ELR (cell line): Measurements from ENCODE around the gene IL19.
A peak's percentile ranks its signal among the peaks of the same experiment; 100 is the strongest.

Experiments used
- DNase-seq: peaks from one replicate; pipeline ENCODE4 v3.0.0-alpha.2; 2015; ENCODE audit warnings: low read depth

Gene IL19, protein sequence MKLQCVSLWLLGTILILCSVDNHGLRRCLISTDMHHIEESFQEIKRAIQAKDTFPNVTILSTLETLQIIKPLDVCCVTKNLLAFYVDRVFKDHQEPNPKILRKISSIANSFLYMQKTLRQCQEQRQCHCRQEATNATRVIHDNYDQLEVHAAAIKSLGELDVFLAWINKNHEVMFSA

DNA sequence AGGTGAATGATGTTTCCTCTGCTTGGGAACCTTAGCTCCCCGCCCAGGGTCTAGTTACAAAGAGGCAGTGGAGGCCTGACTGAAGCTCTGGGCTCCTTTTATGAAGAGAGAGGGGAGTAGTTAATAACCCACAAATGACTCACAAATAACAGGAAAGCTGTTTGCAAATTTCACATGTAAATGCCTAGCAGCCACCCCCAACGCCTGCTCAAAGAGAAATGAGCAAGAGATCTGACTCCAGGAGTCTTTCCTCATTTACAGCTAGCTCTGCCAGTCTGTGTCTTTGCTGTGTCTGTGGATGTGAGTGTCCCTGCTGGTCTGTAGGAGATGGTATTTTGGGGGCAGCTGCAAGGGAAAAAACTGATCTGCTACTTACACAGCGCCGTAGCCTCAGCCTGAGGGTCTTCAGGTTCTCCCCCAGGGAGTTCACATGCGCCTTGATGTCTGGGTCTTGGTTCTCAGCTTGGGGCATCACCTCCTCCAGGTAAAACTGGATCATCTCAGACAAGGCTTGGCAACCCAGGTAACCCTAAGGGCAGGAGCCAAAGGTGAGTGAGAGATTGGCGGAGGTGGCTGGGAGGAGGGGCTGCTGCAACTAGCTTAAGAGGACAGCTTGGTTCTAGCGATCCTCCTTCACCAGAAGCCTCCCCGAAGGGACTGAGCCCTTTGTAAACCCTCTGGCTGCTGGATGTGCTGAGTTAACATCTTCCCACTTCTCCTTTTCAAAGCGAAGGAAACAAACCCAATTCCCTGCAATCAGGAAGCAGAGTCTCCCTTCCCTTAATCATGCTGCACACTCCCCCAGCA lies at the start of gene IL19:
Gene IL19, plus strand, starts transcription at position 243 of the 807 bp plus-strand sequence. CDS start 65,890 bp downstream, outside the sequence.
- peak; percentile 54 for DNase-seq

DNA sequence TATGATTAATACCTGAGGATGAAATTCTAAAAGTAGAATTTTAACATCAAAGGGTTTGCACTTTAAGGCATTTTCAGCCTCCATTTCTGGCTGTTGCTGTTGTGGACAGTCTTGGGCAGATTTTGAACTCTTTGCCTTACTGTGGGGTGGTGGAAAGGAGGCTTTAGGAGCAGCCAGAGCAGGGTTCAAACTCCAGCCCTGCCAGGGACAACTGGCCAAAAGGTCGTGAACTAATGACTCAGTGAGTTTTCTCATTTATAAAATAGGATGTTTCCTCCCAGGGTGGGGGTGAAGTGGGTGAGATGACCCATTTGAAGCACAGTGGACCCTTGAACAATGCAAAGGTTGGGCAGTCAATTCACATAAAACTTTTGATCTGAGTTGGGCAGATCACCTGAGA lies 49.1 kb upstream of the IL19 start:
- no peak for DNase-seq

DNA sequence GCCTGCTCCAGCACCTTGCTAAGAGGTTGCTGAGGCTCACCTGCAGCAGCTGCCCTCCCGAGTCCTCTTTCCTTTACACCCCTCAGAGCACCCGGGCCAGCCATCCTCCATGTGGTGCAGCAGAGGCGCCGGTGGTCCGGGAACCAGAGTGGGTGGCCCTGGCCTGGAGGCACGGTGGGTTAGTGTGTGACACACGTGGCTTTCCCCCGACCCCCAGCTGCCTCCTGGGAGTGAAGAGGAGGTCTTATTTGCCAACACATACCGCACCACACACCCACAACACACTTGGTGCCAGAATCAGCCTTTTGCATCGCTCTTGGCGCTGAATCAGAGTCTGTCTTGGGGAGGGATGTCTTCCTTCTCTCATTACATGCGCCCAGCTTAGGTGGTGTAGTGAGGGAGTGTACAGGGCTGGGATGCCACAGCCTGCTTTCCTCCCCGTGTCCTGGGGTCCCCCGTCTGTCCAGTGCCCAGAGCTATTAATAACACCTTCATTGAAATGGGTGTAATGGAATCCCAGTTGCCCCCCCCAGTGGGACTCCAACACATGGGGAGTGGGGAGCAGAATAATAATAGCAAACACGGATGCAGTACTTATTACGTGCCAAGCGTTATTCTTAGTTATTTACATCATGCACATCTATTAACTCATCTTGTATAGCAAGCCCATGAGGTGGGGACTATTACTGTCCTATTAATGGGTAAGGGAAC lies 47.7 kb upstream of the IL19 start:
- no peak for DNase-seq

DNA sequence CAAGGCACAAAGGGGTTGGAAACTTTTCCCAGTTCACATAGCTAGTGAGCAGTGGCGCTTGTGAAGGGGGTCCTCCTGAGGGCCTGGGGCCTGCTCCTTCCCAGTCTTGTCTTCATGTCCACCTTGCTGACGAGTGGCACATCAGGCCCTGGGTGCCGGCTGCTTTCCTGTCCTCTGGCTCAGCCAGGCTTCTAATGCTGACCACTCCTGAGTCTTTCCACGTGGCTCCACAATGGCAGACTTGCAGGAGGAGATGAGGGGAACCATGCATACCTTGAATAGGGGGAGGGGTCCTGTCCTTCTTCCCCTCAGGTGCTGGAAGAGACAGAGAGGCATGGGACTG lies 47.1 kb upstream of the IL19 start:
- no peak for DNase-seq

DNA sequence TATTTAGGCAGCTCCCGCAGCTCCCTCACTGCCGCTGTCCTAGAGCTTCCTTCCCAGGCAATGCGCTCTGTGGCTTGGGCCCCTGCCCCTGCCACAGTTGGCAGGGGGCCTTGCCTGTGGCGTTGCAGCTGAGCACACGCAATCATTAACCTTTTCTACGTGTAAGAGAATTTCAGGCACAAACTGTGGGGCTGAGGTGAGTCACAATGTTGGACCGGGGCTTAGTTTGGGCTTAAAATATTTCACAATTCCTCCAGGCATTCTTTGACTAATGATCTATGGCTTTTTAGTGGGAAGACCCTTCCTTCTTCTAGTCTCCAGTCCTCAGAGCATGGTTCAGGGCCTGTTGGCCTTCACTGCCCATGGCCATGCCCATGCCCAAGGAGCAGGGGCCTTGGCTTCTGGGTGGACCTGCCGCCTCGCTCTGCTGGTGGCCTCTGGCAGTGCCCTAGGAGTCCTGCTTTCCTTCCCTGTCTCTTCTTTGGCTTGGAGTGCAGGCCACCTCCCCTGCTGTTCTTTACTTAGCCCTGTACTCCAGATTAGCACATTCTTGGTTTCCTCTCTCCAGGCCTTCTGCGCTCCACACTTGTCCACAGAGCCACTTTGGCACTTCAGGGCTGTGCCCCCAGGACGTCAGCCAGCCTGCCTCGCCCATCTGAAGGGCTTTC lies 46.6 kb upstream of the IL19 start:
- peak; percentile 76 for DNase-seq

DNA sequence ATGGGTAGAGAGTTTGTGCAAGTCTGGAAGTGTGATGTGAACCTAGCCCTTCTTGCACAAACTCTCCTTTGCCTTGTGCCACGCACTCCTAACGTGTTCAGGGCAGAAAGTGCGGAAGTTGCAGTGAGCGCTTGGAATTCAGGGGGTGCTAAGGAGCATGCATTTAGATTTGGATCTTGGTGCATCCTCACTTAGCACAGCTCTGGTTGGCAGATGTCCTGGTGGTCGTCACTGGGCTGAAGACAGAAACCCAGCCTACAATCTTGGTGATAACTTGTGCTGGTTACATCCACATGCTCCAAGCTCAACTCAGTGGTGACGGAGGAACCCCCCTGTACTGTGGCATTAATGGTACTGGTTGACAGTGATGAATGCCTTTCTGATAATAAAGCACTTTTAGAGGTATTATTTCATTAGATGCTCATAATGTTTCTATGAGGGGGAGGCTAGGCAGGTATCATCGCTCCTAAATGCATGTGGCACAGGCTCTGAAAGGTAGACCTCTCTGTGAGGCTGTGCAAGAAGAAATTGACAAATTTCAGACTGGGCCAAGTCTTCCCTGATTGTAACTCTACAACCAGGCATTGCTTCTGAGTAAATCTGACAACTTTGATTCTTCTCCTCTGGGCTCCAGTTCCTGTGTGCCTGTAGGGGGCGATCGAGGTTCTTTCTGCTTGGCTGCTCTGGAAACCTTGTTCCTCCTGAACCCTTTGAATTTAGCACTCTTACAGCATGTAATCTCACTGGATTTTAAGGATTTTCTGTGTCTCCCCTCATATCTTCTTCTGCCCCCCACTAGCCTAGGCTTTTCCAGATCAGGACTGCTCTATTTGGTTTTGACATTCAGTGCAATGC lies 45.2 kb upstream of the IL19 start:
- peak; percentile 63 for DNase-seq

DNA sequence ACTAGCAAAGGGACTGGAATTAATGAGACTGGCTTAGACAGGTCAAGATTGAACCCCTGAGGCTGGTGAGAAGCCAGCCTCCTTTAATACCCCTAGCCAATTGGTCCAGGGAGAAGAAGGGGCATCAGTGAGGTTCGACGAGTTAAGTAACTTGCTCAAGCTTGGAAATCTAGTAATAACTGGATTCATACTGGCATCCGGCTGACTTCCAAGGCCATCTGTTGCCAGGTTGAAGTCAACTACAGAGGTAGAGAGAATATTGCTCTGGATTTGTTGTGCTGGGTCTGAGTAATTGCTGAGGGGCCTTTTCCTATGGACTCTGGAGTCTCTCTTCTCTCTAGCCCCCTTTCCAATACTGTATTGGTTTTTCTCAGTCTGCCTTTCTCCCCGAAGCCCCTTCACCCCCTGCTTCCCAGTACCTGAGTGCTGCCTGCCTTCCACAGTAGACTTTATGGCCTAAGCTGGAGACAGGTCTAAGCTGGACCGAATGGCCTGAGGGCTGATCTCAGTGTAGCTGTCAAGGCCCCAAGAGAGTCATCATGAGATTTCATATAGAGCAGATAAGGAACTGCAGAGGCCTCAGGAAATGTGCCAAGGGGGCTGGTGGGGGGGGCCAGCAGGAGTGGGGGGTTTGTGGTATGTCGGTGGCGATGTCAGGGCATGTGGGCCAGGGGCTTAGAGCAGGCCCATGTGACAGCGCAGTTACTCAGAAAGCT lies 42.4 kb upstream of the IL19 start:
- DNase-seq, result no peak

DNA sequence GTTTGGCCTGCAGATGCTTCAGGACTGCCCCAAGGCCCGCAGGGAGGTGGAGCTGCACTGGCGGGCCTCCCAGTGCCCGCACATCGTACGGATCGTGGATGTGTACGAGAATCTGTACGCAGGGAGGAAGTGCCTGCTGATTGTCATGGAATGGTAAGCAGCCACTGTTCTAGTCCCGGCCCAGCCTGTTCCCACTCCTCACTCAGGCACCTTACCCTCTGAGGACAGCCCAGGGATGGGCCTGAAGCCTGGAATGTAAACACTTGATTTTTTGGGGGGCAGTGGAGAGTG lies 41.9 kb upstream of the IL19 start:
- no peak for DNase-seq

DNA sequence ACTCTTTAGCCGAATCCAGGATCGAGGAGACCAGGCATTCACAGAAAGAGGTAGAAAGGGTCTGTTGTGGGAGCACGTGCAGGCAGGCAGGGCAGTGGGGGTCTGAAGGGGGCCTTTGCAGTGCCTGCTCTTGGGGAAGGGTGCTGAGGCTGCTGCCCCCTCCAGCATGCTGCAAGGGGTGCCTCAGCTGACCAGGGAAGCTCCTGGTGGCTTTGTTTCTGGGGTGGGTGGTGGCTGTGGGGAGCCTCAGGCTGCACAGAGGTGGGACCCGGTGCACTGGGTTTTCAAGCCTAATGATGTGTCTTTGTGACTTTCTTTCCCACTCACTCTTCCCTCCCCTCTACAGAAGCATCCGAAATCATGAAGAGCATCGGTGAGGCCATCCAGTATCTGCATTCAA lies 41.5 kb upstream of the IL19 start:
- DNase-seq, result no peak

DNA sequence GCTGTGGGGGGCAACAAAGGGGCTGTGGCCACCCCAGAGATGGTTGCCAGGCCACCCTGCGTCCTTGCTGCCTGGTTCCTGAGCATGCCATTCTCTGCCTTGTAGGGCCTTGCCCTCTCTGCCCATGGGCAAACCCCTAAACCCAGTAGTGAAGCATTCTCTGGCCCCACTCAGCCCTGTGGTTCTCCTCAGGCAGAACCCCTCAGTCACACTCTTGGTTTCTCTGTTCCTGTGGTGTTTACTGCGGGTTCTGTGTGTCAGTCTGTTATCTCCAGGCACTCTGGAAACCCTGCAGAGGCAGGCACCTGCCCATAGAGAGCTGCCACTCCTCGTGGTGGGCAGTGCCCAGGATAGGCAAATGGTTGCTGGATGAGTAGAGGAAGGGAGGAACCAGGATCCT lies 41.1 kb upstream of the IL19 start:
- DNase-seq, result no peak

DNA sequence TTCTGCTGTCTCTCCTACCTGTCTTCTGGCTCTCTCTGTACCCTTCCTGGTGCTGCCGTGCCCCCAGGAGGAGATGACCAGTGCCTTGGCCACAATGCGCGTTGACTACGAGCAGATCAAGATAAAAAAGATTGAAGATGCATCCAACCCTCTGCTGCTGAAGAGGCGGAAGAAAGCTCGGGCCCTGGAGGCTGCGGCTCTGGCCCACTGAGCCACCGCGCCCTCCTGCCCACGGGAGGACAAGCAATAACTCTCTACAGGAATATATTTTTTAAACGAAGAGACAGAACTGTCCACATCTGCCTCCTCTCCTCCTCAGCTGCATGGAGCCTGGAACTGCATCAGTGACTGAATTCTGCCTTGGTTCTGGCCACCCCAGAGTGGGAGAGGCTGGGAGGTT lies 38.1 kb upstream of the IL19 start:
- no peak for DNase-seq

DNA sequence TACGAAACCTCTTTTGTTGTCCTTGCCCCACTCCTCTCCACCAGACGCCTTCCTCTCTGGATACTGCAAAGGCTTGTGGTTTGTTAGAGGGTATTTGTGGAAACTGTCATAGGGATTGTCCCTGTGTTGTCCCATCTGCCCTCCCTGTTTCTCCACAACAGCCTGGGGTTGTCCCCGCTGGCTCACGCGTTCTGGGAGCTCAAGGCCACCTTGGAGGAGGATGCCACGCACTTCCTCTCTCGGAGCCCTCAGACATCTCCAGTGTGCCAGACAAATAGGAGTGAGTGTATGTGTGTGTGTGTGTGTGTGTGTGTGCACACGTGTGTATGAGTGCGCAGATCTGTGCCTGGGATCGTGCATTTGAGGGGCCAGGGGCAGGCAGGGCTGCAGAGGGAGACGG lies 37.6 kb upstream of the IL19 start:
- no peak for DNase-seq

DNA sequence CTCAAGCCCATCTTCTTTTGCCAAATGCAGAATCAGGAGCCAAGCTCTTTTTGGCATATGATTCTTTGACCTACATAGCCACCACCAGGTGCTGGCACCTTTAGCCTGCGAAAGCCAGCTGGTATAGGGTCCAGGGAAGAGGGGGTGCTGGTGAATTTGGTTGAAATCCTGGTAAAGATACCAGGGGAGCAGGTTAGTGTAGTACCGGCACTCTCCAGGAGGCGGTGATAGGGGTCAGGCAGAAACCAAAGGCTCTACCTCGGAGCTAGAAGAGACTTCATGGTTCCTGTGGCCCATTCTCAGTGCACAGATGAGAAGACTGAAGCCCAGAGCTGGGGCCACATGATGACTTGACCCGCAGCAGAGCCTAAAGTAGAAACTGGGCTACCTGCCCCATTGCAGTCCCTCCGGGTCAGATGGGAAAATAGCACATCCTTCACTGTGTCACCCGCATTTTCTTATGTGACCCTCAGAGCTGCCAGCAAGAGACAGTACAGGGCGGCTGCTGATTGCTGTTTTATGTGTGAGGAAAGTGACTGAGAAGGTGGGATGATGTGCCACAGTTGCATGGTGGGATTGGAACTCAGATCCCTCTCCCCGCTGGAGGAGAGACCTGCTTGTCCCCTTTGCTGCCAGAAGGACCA lies 36.0 kb upstream of the IL19 start:
- DNase-seq, result peak; percentile 68

DNA sequence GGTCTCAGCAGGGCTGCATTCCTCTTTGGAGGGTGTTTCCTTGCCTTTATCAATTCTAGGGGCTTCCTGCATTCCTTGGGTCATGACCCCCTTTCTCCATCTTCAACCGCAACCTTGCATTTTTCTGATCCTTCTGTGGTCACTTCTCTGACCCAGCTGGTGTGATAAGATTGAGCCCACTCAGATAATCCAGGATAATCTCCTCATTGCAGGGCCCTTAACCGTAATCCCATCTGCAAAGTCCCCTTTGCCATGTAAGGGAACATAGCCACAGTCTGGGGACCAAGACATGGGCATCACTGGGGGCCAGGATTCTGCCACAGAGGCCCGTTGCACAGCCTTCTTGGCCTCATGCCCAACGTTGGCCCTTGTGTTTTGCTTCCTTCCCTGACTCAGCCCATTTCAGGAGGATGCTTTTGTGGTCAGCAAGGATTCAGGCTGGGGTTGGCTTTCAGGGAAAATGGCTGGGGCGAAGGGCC lies 35.0 kb upstream of the IL19 start:
- peak; percentile 51 for DNase-seq

DNA sequence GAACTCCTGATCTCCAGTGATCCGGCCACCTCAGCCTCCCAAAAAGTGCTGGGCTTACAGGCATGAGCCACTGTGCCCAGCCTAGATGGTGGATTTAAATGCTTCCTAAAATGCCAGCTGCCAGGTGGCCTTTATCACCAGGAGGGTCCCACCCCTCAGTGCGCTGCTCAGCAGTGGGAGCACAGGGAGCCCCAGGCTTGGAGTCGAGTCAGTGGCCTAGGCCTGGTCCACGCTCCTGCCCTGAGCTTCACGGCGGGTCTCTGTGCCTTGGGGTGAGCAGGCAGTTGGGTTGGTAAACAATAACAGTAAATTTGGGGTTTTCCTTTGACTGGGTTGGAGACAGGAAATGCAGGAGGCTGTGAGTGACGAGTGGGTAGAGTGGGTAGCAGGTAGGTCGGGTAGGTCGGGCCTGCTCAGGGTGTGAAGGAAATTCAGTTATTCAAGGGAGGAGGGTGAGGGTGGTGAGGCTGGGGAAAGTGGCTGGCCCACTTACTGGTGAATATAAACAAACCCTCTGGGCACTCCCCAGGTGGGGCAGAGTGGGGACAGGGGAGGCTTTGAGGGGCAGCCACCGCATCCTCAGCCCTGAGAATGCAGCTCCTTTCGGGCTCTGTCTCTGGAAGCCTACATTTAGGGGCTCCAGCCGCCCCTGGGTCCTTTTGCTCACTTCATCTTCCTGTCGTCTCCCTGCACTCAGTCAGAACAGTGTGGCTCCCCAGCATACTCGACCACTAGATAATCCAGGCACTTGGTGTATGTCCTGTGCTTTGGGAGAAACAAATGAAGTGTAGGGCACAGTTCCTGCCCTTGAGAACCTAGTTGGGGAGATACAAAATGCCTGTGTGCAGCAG lies 33.5 kb upstream of the IL19 start:
- no peak for DNase-seq

DNA sequence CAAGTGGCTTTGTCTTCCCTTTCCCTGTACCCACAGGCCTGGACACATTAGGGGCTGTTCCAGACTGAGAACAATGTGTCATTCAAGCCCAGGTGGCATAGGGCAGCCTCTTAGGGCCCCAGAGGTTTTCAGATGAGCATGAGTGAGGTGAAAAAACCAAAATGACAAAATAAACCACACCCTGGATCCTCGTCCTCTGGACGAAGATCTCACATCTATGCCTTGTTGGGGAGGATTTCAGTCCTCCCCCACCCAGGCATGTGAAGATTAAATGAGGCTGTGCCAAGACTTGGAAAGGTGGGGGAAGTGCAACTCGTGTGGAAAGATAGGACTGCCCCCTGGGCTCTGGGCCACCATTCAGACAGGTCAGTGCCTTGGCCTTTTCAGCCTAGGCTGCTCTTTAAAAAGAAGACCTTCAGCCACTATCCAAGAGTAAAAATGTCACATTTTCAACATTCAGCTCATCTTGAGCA lies 32.8 kb upstream of the IL19 start:
- DNase-seq, result no peak

DNA sequence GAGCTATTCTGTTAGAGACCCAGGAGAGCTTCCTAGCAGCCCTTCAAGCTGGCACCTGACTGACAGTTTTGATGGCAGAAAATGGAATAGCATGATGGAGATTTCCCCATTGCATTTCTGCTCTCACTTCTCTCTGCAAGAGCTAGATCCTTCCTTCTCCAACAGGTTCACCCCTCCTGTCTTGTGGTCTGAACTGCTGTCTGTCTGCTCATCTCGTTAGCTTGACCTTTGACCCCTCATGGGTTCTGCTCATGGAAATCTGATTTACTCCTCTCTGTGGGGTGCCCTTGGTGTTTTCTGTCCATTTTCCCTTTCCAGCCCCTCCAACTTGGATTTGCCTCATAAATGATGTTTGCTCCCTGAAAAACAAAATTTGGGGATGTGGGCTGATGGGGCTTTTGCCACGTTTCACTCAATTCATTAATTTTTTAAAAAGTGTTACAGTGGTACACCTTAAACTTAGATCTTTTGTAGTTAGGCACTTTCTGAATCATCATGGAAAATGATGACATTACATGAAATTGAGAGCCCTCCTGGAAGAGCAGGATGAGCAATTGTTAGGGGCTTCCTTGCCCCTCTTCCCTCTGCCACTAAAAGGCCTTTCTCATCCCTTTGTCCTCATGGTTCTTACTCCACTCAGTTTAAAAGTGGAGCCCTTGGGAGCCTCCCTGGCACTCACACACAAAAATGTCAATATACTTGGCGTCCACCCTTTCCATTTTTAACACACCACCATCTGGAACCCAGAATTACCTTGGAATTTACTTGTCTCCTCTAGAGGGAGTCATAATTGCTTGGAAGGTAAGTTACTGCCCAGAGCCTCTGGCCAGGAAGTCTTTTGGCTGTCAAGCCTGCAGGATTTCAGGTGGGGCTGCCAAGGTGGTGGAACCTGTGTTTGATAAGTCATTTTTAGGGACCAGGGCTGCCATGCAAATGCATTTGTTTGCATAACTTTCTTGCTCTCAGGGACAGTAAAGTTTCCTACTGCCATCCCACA lies 31.9 kb upstream of the IL19 start:
- DNase-seq, result peak; percentile 63

DNA sequence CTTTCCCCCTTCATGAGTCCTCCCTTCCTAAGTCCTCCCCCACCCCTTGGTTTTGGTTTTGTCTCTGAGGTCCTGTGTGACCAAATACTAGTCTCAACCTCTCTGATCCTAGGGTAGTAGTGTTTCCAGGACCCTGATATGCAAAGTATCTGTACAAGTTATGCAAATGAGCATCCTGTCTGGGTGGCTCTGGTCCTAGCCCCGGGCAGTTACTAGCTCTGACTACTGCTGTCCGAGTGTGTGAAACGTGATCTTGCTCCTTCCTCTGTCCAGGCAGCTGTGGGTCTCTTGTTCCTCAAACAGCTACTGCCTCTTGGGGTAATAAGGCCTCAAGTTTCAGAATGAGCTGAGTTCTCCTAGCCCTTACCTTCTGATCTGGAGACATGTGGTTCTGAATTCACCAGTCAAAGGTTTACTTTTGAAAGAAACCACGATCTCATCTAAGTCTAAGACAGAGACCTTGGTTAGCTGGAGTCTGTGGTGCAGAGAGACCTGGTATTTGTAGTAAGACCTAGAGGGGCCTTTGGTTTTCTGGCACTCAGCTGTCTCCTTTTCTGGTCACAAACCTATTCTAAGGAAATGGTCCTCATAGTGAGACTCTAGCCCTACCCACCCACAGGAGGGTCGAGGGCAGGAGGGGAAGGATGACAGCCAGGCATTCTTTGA lies 31.0 kb upstream of the IL19 start:
- DNase-seq, result peak; percentile 74
